HG03457 (cell line): ENCODE measurements around the gene FBLN5.

ENCODE experiments used
- ATAC-seq: cut with Tn5 transposase; IDR thresholded peaks from one replicate; pipeline ENCODE4 v1.9.1; 2021; ENCODE audit warnings: moderate number of reproducible peaks; ENCODE audit not compliant: unreplicated experiment

FBLN5 gene

GRCh38 chr14:91947475-91948184 lies at the start of gene FBLN5:
Gene FBLN5, minus strand, starts transcription at chr14:91947694. Its CDS starts 465 bp downstream, at chr14:91947229.
- no peak for ATAC-seq

- no peak for ATAC-seq
Measured at GRCh38 chr14:91996948-91997371, 49.5 kb upstream of the FBLN5 start.

- ATAC-seq: no peak
Measured at GRCh38 chr14:91987192-91987591, 39.7 kb upstream of the FBLN5 start.

- ATAC-seq: no peak
Measured at GRCh38 chr14:91985521-91986255, 38.2 kb upstream of the FBLN5 start.

GRCh38 chr14:91985008-91985407 lies 37.5 kb upstream of the FBLN5 start:
- no peak for ATAC-seq

GRCh38 chr14:91983588-91983987 lies 36.1 kb upstream of the FBLN5 start:
- ATAC-seq: no peak

GRCh38 chr14:91980157-91980556 lies 32.7 kb upstream of the FBLN5 start:
- ATAC-seq: no peak

GRCh38 chr14:91977884-91978283 lies 30.4 kb upstream of the FBLN5 start:
- no peak for ATAC-seq

GRCh38 chr14:91975763-91976162 lies 28.3 kb upstream of the FBLN5 start:
- no peak for ATAC-seq

- ATAC-seq: no peak
Measured at GRCh38 chr14:91971188-91971778, 23.8 kb upstream of the FBLN5 start.

GRCh38 chr14:91968280-91968679 lies 20.8 kb upstream of the FBLN5 start:
- ATAC-seq: no peak

GRCh38 chr14:91964724-91965123 lies 17.2 kb upstream of the FBLN5 start:
- ATAC-seq: no peak

GRCh38 chr14:91964011-91964410 lies 16.5 kb upstream of the FBLN5 start:
- no peak for ATAC-seq

- no peak for ATAC-seq
Measured at GRCh38 chr14:91963465-91963864, 16.0 kb upstream of the FBLN5 start.

GRCh38 chr14:91961297-91962220 lies 14.1 kb upstream of the FBLN5 start:
- no peak for ATAC-seq

- no peak for ATAC-seq
Measured at GRCh38 chr14:91957876-91958313, 10.4 kb upstream of the FBLN5 start.

GRCh38 chr14:91956616-91957015 lies 9.1 kb upstream of the FBLN5 start:
- ATAC-seq: no peak

GRCh38 chr14:91955168-91955567 lies 7.7 kb upstream of the FBLN5 start:
- ATAC-seq: no peak

- ATAC-seq: no peak
Measured at GRCh38 chr14:91953170-91953985, 5.9 kb upstream of the FBLN5 start.
